GM21529 (cell line): ENCODE measurements around the gene LRRC75B.
"Not testable (repeated sequence)": the region's sequence is repeated elsewhere in the genome, so short reads cannot be mapped to it uniquely, and the experiment has no call there.

Experiments
- ATAC-seq: cut with Tn5 transposase; IDR thresholded peaks from one replicate; pipeline ENCODE4 v1.9.1; 2021; ENCODE audit not compliant: unreplicated experiment

LRRC75B gene

DNA sequence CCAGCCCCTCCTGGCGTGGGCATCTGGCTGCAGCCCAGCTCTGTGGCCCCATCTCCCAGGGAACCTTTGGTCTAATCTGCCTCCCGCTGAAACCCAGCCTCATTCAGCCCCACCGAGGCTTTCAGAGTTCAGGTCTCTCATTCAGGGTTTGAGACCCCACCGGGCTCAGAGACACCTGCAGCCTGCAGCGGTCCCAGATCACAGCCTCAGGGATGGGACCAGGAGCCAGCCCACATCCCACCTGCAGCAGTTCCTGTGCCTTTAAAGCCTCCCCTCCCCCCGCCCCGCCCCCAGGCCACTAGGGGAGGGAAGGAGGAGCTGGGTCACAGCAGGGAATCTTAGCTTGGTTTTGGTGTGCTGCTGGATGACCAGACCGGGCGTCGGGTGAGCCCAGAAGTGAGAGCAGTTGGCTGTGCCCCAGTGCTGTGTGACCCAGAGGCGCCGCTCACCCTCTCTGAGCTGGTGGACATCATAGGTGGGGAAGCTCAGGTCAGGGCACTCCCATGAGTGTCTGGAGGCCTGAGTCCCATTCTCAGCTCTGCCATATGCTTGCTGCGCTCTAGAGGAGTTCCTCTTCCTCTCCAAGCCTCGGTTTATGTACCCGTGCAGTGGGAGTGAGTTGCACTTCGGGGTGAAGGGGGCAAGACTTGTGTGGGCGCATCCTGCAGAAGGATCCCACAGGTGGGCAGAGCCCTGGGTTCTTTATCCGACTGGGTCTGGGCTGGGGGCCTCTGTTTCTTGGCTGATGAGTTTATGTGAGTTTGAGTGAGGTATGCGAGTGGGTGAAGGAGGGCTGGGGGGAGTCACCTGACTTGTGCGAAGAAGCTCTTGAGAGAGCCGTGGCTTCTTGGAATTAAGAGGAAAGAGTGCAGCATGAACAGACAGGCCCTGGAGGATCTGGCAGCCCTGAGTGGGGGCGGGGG, 10.2 kb upstream of the LRRC75B start, which contains the start of gene GGT1:
GGT1 (plus strand) TSS at position 347 of the 923 bp plus-strand sequence. CDS start 7,889 bp downstream, outside the sequence.
- ATAC-seq: not testable (repeated sequence)

GRCh38 chr22:24602105-24602749, 9.4 kb upstream of the LRRC75B start:
- not testable (repeated sequence) for ATAC-seq

DNA sequence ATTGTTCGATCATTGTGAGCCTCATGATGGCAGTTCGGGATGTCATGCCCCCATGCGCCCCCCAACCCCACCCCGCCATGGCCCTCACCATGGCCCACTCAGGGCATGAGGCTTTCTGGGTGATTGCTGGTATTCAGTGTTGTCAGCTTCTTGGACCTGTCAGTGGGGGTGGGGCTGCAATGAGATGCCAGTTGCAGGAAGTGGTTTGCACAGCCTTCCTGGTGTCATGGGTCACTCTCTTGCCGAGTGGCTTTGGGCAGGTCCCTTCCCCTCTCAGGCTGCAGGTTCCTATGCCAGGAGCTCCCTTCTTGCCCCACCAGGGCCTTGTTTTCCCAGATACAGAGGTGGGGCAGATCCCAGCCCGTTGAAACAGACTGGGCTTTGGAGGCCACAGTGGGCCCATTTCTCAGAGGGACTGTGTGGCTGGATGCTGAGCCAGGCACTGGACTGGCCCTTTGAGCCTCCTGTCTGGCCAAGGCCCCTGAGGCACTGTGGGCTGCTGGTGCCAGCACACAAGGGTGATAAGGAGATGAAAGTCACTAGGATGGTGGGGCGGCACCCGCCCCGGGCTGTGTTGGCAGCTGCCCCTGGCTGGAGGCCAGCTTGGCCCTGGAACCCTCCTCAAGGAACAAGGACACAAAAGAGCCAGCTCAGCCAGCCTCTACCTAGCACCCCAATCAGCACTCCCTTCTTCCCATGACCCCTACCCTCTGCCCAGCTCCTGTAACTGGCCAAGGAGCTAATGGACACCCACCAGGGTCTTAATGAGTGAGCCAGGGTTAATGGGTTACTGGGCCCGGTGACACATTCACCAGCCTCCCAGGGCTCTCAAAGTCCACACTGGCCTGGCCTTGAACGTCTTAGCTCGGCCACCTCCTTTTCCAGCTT, 8.6 kb upstream of the LRRC75B start:
- ATAC-seq: no peak

- ATAC-seq: not testable (repeated sequence)
These were observed 7.3 kb upstream of the LRRC75B start for GRCh38 chr22:24599958-24600715.

GRCh38 chr22:24599514-24599913, 6.6 kb upstream of the LRRC75B start:
- ATAC-seq: no peak

GRCh38 chr22:24597076-24597475, 4.2 kb upstream of the LRRC75B start:
- ATAC-seq: not testable (repeated sequence)

GRCh38 chr22:24595863-24596262, 3.0 kb upstream of the LRRC75B start:
- no peak for ATAC-seq

GRCh38 chr22:24595228-24595627, 2.4 kb upstream of the LRRC75B start:
- no peak for ATAC-seq

- ATAC-seq: no peak
These were observed 1.8 kb upstream of the LRRC75B start for GRCh38 chr22:24594569-24595120.

DNA sequence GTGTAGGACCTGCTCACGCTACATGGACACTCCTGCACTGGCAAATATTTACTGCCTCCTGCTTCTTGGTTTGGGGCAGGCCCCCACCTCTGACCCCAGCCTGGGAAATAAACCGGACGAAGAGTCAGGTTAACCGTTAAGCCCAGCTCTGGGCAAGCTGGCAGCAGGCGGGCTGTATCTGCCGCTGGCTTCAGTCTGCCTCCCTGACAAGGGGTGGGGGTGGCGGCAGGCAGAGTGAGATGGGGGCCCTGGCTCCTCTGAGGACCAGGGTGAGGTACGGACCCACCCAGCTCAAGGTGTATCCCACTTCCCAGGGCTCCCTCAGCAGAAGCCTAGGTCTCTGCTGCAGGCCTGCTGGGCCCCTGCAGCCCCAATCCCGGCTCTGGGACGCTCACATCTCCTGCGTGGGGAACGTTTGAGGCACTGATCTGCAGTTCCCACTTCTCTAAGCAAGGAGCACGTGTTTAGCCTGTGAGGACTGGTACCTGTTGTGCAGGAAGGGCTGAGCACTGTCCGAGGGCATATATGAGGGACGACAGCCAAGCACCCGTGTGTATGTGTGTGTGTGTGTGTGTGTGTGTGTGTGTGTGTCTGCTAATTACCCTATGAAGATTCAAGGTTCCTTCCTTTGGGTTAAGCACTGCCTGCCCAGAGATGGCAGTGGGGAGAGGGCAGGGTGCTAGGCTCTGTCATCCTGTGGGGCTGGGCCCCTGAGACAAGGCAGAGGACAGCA, 1.1 kb upstream of the LRRC75B start:
- no peak for ATAC-seq

DNA sequence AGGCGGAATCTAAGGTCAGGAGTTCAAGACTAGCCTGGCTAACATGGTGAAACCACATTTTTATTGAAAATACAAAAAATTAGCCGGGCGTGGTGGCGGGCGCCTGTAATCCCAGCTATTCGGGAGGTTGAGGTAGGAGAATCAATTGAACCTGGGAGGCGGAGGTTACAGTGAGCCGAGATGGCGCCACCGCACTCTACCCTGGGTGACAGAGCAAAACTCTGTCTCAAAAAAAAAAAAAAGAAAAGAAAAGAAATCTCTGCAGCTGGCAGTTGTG, 624 bp upstream of the LRRC75B start:
- not testable (repeated sequence) for ATAC-seq

DNA sequence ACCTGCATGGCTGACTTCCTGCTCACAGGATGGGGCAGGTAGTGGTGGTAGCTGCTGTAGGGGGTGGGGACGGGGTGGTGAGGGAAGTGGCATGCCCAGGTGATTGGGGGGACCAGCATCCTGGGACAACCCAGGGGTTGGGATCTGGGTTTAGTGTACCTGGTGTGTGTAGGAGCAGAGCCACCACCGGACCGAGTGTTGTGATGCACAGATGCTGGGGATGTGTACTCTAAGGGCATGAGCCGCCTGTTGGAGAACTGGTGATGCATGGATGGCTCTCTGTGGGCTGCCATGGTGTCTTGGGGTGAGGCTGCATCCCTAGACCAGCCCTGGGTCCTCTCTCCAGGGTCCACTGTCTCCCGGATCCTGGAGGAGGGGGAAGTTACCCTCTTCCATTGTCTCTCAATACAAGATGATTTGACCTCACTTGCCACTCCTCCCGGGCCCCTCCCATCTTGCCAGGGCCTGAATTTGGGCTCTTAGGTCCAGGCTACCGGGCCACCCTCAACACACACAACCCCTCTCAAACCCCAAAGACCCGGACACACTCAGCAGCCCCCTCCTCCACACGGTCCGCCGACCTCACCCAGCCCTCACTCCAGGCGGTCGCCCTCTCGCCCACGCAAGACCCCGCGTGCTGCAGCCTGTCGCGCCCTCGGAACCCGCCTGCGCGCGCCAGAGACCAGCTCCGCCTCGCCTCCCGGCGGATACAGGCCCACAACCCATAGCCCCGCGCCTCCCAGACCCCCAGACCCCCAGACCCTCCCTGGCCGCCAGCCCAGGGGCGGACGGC, 619 bp downstream of the LRRC75B start:
- peak; percentile 22 for ATAC-seq

- no peak for ATAC-seq
These were observed 1.5 kb downstream of the LRRC75B start for GRCh38 chr22:24591286-24591830.

DNA sequence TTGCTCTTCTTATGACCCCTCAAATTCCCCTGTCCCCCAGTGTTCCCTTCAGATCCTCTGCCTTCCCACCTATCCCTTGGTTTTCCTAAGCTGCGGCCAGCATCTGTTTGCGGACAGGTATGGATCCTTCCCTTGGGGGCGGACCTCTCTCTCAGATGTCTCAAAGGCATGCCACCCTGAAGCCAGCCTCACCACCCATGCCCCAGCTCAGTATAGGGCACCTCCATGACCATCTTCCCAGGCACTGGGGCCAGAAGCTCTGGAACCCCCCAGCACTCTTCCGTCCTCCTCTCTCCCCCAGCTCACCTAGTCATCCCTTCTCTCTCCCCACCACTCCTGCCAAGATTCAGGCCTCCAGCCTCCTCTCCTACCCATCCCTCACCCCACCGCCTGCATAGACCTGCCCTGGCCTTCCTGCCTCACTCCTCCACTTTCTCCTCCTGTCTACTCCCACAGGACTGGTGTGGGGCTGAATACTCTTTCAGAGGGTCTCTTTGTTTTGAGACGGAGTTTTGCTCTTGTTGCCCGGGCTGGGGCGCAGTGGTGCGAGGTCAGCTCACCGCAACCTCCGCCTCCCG, 2.2 kb downstream of the LRRC75B start:
- no peak for ATAC-seq

DNA sequence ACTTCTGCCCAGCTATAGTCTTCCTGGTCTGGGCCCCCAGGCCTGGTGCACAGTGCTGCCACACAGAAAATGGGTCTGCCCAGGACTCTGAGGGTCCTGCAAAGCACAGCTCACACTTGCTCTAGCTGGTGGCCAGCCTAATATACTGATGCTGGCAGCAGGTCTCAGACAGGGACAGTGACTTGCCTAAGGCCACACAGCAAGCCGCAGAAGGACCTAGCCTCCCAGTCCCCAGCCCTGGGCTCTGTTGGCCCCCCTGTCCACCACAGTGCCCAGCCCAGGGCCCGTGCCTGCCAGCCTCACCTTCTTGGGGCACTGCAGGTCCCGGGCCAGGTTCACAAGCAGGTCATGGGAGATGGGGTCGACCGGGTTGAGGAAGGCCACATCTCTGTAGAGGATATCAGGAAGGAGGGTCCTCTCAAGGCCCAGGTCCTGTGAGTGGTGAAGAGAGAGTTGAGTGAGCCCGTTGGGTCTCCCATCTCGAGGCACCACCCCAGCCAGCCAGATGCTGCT, 3.3 kb downstream of the LRRC75B start:
- no peak for ATAC-seq

- no peak for ATAC-seq
These were observed 4.0 kb downstream of the LRRC75B start for GRCh38 chr22:24588757-24589481.

- no peak for ATAC-seq
These were observed 4.5 kb downstream of the LRRC75B start for GRCh38 chr22:24588381-24588756.
